GM18526 (cell line): ENCODE results near the gene TAMALIN.

Experiments
- POLR2A ChIP-seq: IDR thresholded peaks from 3 replicates; pipeline ENCODE4 v1.6.1; 2011; ENCODE audit not compliant: insufficient read length; ENCODE audit errors: extremely low read depth

TAMALIN gene

DNA sequence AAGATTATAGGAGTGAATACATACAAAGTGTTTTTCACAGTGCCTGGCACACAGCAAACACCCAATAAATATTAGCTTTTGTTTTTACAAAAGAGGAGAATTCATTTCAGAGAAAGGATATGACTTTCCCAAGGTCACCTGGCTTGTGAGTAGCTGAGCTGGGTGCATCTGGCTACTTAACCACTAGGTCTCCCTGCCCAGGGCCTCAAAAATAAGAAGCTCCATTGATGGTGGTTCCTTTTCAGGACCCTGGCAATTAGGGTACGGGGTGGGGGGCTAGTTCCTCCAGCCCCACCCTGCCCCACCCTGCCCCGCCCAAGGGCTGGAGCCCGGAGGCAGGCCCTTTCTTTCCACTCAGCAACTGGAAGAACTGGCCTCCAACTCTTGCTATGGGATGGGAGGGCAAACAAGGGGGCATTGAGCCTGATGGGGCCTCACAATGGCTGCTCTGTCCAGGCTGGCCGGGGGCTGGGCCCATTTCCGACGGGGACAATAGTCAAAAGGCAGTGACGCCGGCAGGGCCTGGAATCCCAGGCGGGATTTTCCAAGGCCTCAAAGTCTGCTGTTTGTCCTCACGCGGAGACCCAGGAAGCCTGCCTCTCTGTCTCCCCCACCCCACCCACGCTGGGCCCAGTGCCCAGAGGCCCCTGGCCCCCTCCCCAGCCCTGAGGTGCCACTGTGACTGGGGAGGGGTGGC lies 54.9 kb downstream of the TAMALIN start:
- no peak for TF ChIP-seq POLR2A

- TF ChIP-seq POLR2A = no peak
Measured at GRCh38 chr12:52062167-52063081, 55.7 kb downstream of the TAMALIN start.

- TF ChIP-seq POLR2A = no peak
Measured at GRCh38 chr12:52063082-52063924, 56.6 kb downstream of the TAMALIN start.

DNA sequence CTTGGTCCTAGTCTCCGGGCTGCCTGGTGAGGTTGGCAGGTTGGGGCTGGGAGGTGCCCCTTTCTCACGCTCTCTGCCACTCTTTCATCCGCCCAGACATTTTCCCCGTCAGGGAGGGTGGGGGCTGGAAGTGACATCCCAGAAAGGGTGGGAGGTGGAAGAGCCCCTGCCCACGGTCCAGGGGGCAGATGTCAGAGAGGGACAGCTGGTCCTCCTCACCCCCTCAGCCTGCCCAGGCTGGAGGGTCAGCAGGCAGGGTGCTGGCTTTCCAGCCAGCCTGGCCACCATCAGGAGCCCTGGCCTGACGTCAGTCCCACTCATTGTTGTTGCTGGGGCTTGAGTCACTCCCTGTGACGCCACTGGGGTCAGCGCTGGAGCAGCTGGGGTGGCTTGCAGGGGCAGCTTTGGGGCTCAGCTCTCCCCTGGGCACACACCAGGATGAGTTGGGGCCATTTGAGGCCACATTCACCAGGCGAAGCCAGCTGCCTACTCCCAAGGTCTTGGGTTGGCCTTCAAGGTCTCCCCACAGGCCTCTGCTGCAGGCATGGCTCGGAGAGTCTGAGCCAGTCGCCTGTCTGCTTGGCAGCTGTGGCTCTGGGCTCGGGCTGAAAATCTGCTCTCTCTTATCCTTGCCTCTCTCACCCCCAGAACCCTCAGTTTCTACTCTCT lies 57.4 kb downstream of the TAMALIN start:
- no peak for TF ChIP-seq POLR2A
